HEK293 (cell line): ENCODE results near the gene PYGO2.

Source experiments
- CTCF ChIA-PET: fragments of 350-600 bp; formaldehyde crosslinking; extraction: SDS; loops from one replicate; lab custom pipeline; 2021; ENCODE audit warnings: antibody characterized with exemption; lab: Yijun Ruan, JAX
- POLR2A ChIA-PET: fragments of 300-600 bp; formaldehyde crosslinking; extraction: SDS; loops from one replicate; lab custom pipeline; 2020; ENCODE audit warnings: antibody characterized with exemption, inconsistent platforms; lab: Yijun Ruan, JAX
- H3K27ac ChIP-seq: fragments of 200-500 bp; sonication (Bioruptor generic); 2 replicates; pipeline ENCODE4 v1.5.1; 2014; ENCODE audit warnings: low read depth, low read length, control low read depth, inconsistent platforms; ENCODE audit errors: extremely low read depth
- H3K36me3 ChIP-seq, 2 experiments: fragments of 200-500 bp in 1 of 2; sonication (Bioruptor generic) in 1 of 2; 1 replicate in 1 of 2; 2 replicates in 1 of 2; pipeline ENCODE4 v1.5.1; 2014 to 2017; ENCODE audit warnings: inconsistent platforms in 2 of 2, low read length in 2 of 2; ENCODE audit not compliant: control insufficient read depth in 2 of 2, insufficient read depth in 1 of 2
- H3K4me1 ChIP-seq: fragments of 200-500 bp; sonication (Bioruptor generic); 2 replicates; pipeline ENCODE4 v1.5.1; 2014; ENCODE audit warnings: mild to moderate bottlenecking, low read length, inconsistent platforms; ENCODE audit not compliant: control insufficient read depth, insufficient read depth
- H3K4me3 ChIP-seq: 2 replicates; pipeline ENCODE4 v1.5.1; 2011; ENCODE audit warnings: low read depth, mild to moderate bottlenecking, control low read depth, low read length, moderate library complexity
- H3K9me3 ChIP-seq: fragments of 200-500 bp; sonication (Bioruptor generic); 2 replicates; pipeline ENCODE4 v1.5.1; 2014; ENCODE audit warnings: low read depth, low read length, inconsistent platforms; ENCODE audit not compliant: control insufficient read depth, insufficient read depth
- HOXD13 ChIP-seq: sonication (generic); formaldehyde crosslinking; IDR thresholded peaks from 2 replicates; pipeline ENCODE4 v1.8.0; 2022; ENCODE audit warnings: missing genetic modification reagents, borderline replicate concordance
- KLF16 ChIP-seq: fragments of 450-650 bp; formaldehyde crosslinking; IDR thresholded peaks from 2 replicates; pipeline ENCODE4 v1.5.1; 2017; ENCODE audit warnings: missing biosample characterization, missing genetic modification characterization
- PRDM1 ChIP-seq: fragments of 450-650 bp; formaldehyde crosslinking; IDR thresholded peaks from 2 replicates; pipeline ENCODE4; 2016; ENCODE audit warnings: missing biosample characterization, missing genetic modification characterization
- ZBTB1 ChIP-seq: fragments of 450-650 bp; formaldehyde crosslinking; IDR thresholded peaks from 2 replicates; pipeline ENCODE4 v1.5.1; 2016; ENCODE audit warnings: missing biosample characterization, missing genetic modification characterization
- ZBTB17 ChIP-seq: fragments of 450-650 bp; formaldehyde crosslinking; IDR thresholded peaks from 2 replicates; pipeline ENCODE4 v1.5.1; 2016; ENCODE audit warnings: missing biosample characterization, missing genetic modification characterization
- ZIC2 ChIP-seq: fragments of 450-650 bp; formaldehyde crosslinking; IDR thresholded peaks from 2 replicates; pipeline ENCODE4 v1.5.1; 2016; ENCODE audit warnings: missing biosample characterization, missing genetic modification characterization
- ZNF10 ChIP-seq: fragments of 450-650 bp; formaldehyde crosslinking; IDR thresholded peaks from 2 replicates; pipeline ENCODE4 v1.5.1; 2017; ENCODE audit warnings: missing biosample characterization, missing genetic modification characterization
- ZNF112 ChIP-seq: fragments of 450-650 bp; formaldehyde crosslinking; IDR thresholded peaks from 2 replicates; pipeline ENCODE4 v1.5.0; 2017; ENCODE audit warnings: missing biosample characterization, missing genetic modification characterization
- ZNF174 ChIP-seq: fragments of 450-650 bp; formaldehyde crosslinking; IDR thresholded peaks from 2 replicates; pipeline ENCODE4 v1.5.0; 2017; ENCODE audit warnings: missing biosample characterization, mild to moderate bottlenecking, missing genetic modification characterization
- ZNF202 ChIP-seq: fragments of 450-650 bp; formaldehyde crosslinking; IDR thresholded peaks from 2 replicates; pipeline ENCODE4 v1.5.1; 2016; ENCODE audit warnings: missing biosample characterization, missing genetic modification characterization, borderline replicate concordance
- ZNF292 ChIP-seq: fragments of 450-650 bp; formaldehyde crosslinking; IDR thresholded peaks from 2 replicates; pipeline ENCODE4 v1.5.1; 2016; ENCODE audit warnings: low read depth, missing biosample characterization, missing genetic modification characterization, borderline replicate concordance
- ZNF571 ChIP-seq: fragments of 450-650 bp; formaldehyde crosslinking; IDR thresholded peaks from 2 replicates; pipeline ENCODE4 v1.5.0; 2017; ENCODE audit warnings: missing biosample characterization, missing genetic modification characterization
- ZNF664 ChIP-seq: fragments of 450-650 bp; formaldehyde crosslinking; IDR thresholded peaks from 2 replicates; pipeline ENCODE4 v1.5.1; 2016; ENCODE audit warnings: missing biosample characterization, missing genetic modification characterization
- TF ChIP-seq, protein P1 (sequence below): fragments of 450-650 bp; formaldehyde crosslinking; IDR thresholded peaks from 2 replicates; pipeline ENCODE4 v1.5.1; 2016; ENCODE audit warnings: missing biosample characterization, missing genetic modification characterization
- TF ChIP-seq, protein P2 (sequence below): fragments of 450-650 bp; formaldehyde crosslinking; IDR thresholded peaks from 2 replicates; pipeline ENCODE4 v1.5.1; 2016; ENCODE audit warnings: missing biosample characterization, missing genetic modification characterization
- TF ChIP-seq, protein P3 (sequence below): fragments of 450-650 bp; formaldehyde crosslinking; IDR thresholded peaks from 2 replicates; pipeline ENCODE4 v1.5.1; 2016; ENCODE audit warnings: missing biosample characterization, missing genetic modification characterization
- TF ChIP-seq, protein P4 (sequence below): fragments of 450-650 bp; formaldehyde crosslinking; IDR thresholded peaks from 2 replicates; pipeline ENCODE4 v1.5.1; 2017; ENCODE audit warnings: missing biosample characterization, mild to moderate bottlenecking, missing genetic modification characterization, moderate library complexity

The PYGO2 gene

DNA sequence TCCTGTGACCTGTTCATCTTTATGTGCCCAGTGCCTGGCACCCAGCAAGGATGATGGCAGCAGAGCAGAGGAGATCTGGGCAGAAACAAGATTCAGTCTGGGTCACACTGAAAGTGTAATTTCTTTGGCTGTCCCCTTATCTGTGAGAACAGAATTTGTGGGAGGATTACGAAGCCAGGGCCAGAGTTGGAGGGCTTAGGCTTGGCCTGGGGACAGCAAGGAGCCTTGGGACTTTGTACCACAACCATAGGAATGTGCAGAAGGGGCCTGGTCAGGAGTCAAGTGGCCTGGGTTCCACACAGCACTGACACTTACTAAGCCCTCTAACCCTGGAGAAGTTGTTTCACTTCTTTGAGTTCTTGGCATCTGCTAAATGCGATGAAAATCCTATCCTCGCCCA, 37.9 kb downstream of the PYGO2 start:
- Histone ChIP-seq H3K36me3 (peaks cover 4 to 56% of the 10 kb centered on the region in 2 experiments; a peak in 2 of 3 replicates), H3K4me3 (no peak overlapping the region), H3K27ac (no peak overlapping the region), H3K9me3 (no peaks in the 10 kb centered on the region), H3K4me1 (no peaks in the 10 kb centered on the region)
- CTCF ChIA-PET: interaction anchor here (0.6 to 0.7 kb wide), 2 partner anchors 12 to 167 kb away, joined by 3 read pairs; no protein-coding TSS in a partner anchor
- no peak for TF ChIP-seq ZNF571 (tag by site-specific recombination)
- no peak for TF ChIP-seq ZNF664 (tag by site-specific recombination)
- TF ChIP-seq, protein P1, sequence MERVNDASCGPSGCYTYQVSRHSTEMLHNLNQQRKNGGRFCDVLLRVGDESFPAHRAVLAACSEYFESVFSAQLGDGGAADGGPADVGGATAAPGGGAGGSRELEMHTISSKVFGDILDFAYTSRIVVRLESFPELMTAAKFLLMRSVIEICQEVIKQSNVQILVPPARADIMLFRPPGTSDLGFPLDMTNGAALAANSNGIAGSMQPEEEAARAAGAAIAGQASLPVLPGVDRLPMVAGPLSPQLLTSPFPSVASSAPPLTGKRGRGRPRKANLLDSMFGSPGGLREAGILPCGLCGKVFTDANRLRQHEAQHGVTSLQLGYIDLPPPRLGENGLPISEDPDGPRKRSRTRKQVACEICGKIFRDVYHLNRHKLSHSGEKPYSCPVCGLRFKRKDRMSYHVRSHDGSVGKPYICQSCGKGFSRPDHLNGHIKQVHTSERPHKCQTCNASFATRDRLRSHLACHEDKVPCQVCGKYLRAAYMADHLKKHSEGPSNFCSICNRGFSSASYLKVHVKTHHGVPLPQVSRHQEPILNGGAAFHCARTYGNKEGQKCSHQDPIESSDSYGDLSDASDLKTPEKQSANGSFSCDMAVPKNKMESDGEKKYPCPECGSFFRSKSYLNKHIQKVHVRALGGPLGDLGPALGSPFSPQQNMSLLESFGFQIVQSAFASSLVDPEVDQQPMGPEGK (tag by site-specific recombination): no peak
- TF ChIP-seq ZNF292 (tag by site-specific recombination): no peak
- TF ChIP-seq, protein P2, sequence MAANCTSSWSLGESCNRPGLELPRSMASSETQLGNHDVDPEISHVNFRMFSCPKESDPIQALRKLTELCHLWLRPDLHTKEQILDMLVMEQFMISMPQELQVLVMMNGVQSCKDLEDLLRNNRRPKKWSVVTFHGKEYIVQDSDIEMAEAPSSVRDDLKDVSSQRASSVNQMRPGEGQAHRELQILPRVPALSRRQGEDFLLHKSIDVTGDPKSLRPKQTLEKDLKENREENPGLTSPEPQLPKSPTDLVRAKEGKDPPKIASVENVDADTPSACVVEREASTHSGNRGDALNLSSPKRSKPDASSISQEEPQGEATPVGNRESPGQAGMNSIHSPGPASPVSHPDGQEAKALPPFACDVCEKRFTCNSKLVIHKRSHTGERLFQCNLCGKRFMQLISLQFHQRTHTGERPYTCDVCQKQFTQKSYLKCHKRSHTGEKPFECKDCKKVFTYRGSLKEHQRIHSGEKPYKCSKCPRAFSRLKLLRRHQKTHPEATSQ (tag by site-specific recombination): no peak
- no peak for TF ChIP-seq ZBTB17 (tag by site-specific recombination)
- no peak for TF ChIP-seq ZNF174
- TF ChIP-seq, protein P3, sequence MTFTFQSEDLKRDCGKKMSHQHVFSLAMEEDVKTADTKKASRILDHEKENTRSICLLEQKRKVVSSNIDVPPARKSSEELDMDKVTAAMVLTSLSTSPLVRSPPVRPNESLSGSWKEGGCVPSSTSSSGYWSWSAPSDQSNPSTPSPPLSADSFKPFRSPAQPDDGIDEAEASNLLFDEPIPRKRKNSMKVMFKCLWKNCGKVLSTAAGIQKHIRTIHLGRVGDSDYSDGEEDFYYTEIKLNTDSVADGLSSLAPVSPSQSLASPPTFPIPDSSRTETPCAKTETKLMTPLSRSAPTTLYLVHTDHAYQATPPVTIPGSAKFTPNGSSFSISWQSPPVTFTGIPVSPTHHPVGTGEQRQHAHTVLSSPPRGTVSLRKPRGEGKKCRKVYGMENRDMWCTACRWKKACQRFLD: no peak
- TF ChIP-seq KLF16 (tag by site-specific recombination): no peak
- TF ChIP-seq PRDM1: no peak
- no peak for TF ChIP-seq ZNF10 (tag by site-specific recombination)
- no peak for TF ChIP-seq HOXD13 (CRISPR knock-in tag)
- TF ChIP-seq, protein P4, sequence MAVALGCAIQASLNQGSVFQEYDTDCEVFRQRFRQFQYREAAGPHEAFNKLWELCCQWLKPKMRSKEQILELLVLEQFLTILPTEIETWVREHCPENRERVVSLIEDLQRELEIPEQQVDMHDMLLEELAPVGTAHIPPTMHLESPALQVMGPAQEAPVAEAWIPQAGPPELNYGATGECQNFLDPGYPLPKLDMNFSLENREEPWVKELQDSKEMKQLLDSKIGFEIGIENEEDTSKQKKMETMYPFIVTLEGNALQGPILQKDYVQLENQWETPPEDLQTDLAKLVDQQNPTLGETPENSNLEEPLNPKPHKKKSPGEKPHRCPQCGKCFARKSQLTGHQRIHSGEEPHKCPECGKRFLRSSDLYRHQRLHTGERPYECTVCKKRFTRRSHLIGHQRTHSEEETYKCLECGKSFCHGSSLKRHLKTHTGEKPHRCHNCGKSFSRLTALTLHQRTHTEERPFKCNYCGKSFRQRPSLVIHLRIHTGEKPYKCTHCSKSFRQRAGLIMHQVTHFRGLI (tag by site-specific recombination): no peak
- POLR2A ChIA-PET: interaction anchor here (0.7 kb wide), 1 partner anchor 12 kb away, joined by 3 read pairs; no protein-coding TSS in a partner anchor

DNA sequence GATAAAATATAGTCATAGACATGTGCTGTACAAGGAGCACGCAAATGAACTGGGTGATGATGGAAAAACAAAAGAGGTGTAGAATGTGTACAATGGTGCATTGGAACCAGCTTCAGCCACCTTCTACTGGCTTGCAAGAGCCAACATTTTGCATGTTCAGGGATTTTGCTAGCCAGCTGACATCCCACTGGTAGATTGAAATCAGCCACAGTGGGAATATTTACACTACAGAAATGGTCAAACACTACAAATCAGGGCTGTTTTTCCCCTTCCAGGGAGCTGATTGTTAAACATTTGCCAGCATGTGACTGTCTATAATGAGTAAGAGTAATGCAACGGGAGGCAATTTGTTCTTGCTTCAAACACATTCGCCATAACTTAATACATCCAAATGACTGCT, 48.3 kb downstream of the PYGO2 start:
- CTCF ChIA-PET: interaction anchor here (0.6 to 1.0 kb wide), 2 partner anchors 83 to 136 kb away, joined by 3 to 4 read pairs; no protein-coding TSS in a partner anchor
- no peak for TF ChIP-seq ZNF202 (tag by site-specific recombination)
- 0 out of 2 replicates have a peak, but pooled peaks have one; percentile 6 for TF ChIP-seq ZIC2 (tag by site-specific recombination)
- no peak for TF ChIP-seq ZBTB1 (tag by site-specific recombination)
- 0 out of 2 replicates have a peak, but pooled peaks have one; percentile 31 for TF ChIP-seq ZNF112
- POLR2A ChIA-PET: interaction anchor here (0.6 to 0.8 kb wide), 2 partner anchors 20 to 23 kb away, joined by 3 to 4 read pairs; partner anchors contain the start of gene PMVK

More for the DNA sequence above, 48.3 kb downstream of the PYGO2 start:
- no peaks in the 10 kb centered on the region for H3K9me3 ChIP-seq
- no peak overlapping the region for H3K27ac ChIP-seq
- H3K4me3 ChIP-seq: no peak overlapping the region
- H3K36me3 ChIP-seq: no peaks in the 10 kb centered on the region
- no peaks in the 10 kb centered on the region for H3K4me1 ChIP-seq
